SK-N-SH (cell line): ENCODE measurements around the gene RELN.

Experiments used
- CTCF ChIP-seq: fragments of 200-600 bp; sonication (generic); IDR thresholded peaks from 2 replicates; pipeline ENCODE4 v1.6.1; 2017; ENCODE audit warnings: antibody characterized with exemption, mild to moderate bottlenecking, moderate library complexity
- EZH2phosphoT487 ChIP-seq: fragments of 200-600 bp; sonication (generic); IDR thresholded peaks from 2 replicates; pipeline ENCODE4 v1.6.1; 2017; ENCODE audit warnings: low read depth, mixed run types, mild to moderate bottlenecking, antibody characterized with exemption, moderate library complexity, borderline replicate concordance
- FOSL2 ChIP-seq: IDR thresholded peaks from 2 replicates; pipeline ENCODE4 v1.4.0; 2012; ENCODE audit warnings: low read depth, mild to moderate bottlenecking, moderate library complexity, borderline replicate concordance
- POLR2AphosphoS5 ChIP-seq: IDR thresholded peaks from 2 replicates; pipeline ENCODE4 v1.6.1; 2012; ENCODE audit warnings: low read depth, low read length
- REST ChIP-seq: IDR thresholded peaks from 2 replicates; pipeline ENCODE4 v1.6.1; 2012; ENCODE audit warnings: mild to moderate bottlenecking, low read depth, low read length, moderate library complexity
- USF1 ChIP-seq: IDR thresholded peaks from 2 replicates; pipeline ENCODE4 v1.4.0; 2012; ENCODE audit warnings: low read depth, borderline replicate concordance

GRCh38 chr7:103668279-103668941 is 321.0 kb downstream of the RELN start:
- TF ChIP-seq CTCF (no peak), FOSL2 (no peak), EZH2phosphoT487 (no peak), USF1 (no peak), REST (no peak), POLR2AphosphoS5 (no peak)
